HepG2 (cell line): ENCODE results near the gene CCDC196. TPM values are rescaled to one million over a fixed set of nuclear protein-coding genes. Genes with fewer than 3 reads are reported as not detected.
A peak's percentile ranks its signal among the peaks of the same experiment; 100 is the strongest.

Experiments
- CREM ChIP-seq, 2 experiments: sonication (generic) in 1 of 2; formaldehyde crosslinking in 1 of 2; IDR thresholded peaks; 2 replicates each; pipeline versions ENCODE4 v1.4.0 to v1.6.1; 2016 to 2020; ENCODE audit warnings: antibody characterized with exemption in 1 of 2, mild to moderate bottlenecking in 1 of 2, missing genetic modification reagents in 1 of 2
- FOXP1 ChIP-seq, 2 experiments: fragments of 450-650 bp in 1 of 2; IDR thresholded peaks; 2 replicates each; pipeline ENCODE4 v1.6.1; 2017 to 2018; ENCODE audit warnings: antibody characterized with exemption in 1 of 2
- GFI1 ChIP-seq: sonication (generic); formaldehyde crosslinking; IDR thresholded peaks from 2 replicates; pipeline ENCODE4 v1.5.0; 2020; ENCODE audit warnings: missing genetic modification reagents, mild to moderate bottlenecking, borderline replicate concordance
- HNRNPLL ChIP-seq: fragments of 200-400 bp; formaldehyde crosslinking; IDR thresholded peaks from 2 replicates; pipeline ENCODE4 v1.6.1; 2017; ENCODE audit warnings: mild to moderate bottlenecking, low read depth, low read length; ENCODE audit not compliant: poor library complexity, severe bottlenecking
- LRRFIP1 ChIP-seq: sonication (generic); formaldehyde crosslinking; conservative IDR thresholded peaks from 2 replicates; pipeline ENCODE4 v1.4.0; 2020; ENCODE audit warnings: missing genetic modification reagents
- MBNL3 ChIP-seq: fragments of 250-450 bp; sonication (Bioruptor Pico); conservative IDR thresholded peaks from 2 replicates; pipeline ENCODE4 v1.8.0; 2022; ENCODE audit warnings: mild to moderate bottlenecking, inconsistent platforms
- MIER3 ChIP-seq: IDR thresholded peaks from 2 replicates; pipeline ENCODE4 v1.6.1; 2016; ENCODE audit warnings: missing compliant biosample characterization, borderline replicate concordance
- MTA1 ChIP-seq: sonication (generic); formaldehyde crosslinking; IDR thresholded peaks from 2 replicates; pipeline ENCODE4 v1.4.0; 2020; ENCODE audit warnings: missing genetic modification reagents, mild to moderate bottlenecking, borderline replicate concordance
- PHF5A ChIP-seq: IDR thresholded peaks from one replicate; pipeline ENCODE4 v1.6.1; 2018; ENCODE audit warnings: low read depth, missing genetic modification reagents; ENCODE audit not compliant: unreplicated experiment
- RXRA ChIP-seq: sonication (generic); formaldehyde crosslinking; IDR thresholded peaks from 2 replicates; pipeline ENCODE4 v1.5.1; 2020; ENCODE audit warnings: missing genetic modification reagents
- SIX1 ChIP-seq: sonication (generic); formaldehyde crosslinking; IDR thresholded peaks from 2 replicates; pipeline ENCODE4 v1.4.0; 2020; ENCODE audit warnings: missing genetic modification reagents, borderline replicate concordance
- ZNF136 ChIP-seq: sonication (generic); formaldehyde crosslinking; IDR thresholded peaks from 2 replicates; pipeline ENCODE4 v1.8.1; 2022; ENCODE audit warnings: low read depth, mild to moderate bottlenecking, moderate library complexity, missing genetic modification reagents
- ZNF143 ChIP-seq: sonication (generic); formaldehyde crosslinking; IDR thresholded peaks from 2 replicates; pipeline ENCODE4 v1.4.0; 2020; ENCODE audit warnings: missing genetic modification reagents
- ZNF18 ChIP-seq: sonication (generic); formaldehyde crosslinking; IDR thresholded peaks from 2 replicates; pipeline ENCODE4 v1.8.0; 2022; ENCODE audit warnings: mild to moderate bottlenecking, missing genetic modification reagents; ENCODE audit not compliant: insufficient replicate concordance
- ZNF24 ChIP-seq: fragments of 450-650 bp; IDR thresholded peaks from 2 replicates; pipeline ENCODE4 v1.6.1; 2017; ENCODE audit warnings: antibody characterized with exemption, mild to moderate bottlenecking
- ZNF317 ChIP-seq: sonication (generic); formaldehyde crosslinking; IDR thresholded peaks from 2 replicates; pipeline ENCODE4 v1.5.0; 2020; ENCODE audit warnings: mild to moderate bottlenecking, missing genetic modification reagents
- ZNF552 ChIP-seq: sonication (generic); formaldehyde crosslinking; IDR thresholded peaks from 2 replicates; pipeline ENCODE4 v1.9.0; 2022; ENCODE audit warnings: missing genetic modification reagents, mild to moderate bottlenecking, borderline replicate concordance
- ZSCAN30 ChIP-seq: sonication (generic); formaldehyde crosslinking; IDR thresholded peaks from 2 replicates; pipeline ENCODE4 v1.5.0; 2020; ENCODE audit warnings: mild to moderate bottlenecking, missing genetic modification reagents
- polyA plus RNA-seq, 8 experiments: library from polyadenylated mRNA; depleted of rRNA in 3 of 8; stranded (reverse) in 7 of 8; unstranded in 1 of 8; fragments of >200 nt; fragmentation: Illumina TruSeq in 4 of 8; extraction: Trizol in 4 of 8; gene quantifications; 2 replicates each; pipeline versions ENCODE4 v1.2.1 to v1.2.3, GENCODE V29; 2011 to 2016; ENCODE audit warnings: low read depth in 4 of 8, missing spikeins in 1 of 8, mixed read lengths in 1 of 8; ENCODE audit not compliant: insufficient read depth in 1 of 8
- total RNA-seq, 5 experiments: library from RNA; depleted of rRNA; stranded (reverse); fragments of >200 nt; fragmentation: Illumina TruSeq; extraction: Trizol; gene quantifications; 2 replicates each; pipeline ENCODE4 v1.2.3, GENCODE V29; 2016; ENCODE audit warnings: low read depth in 1 of 5
- TF ChIP-seq, protein P1 (sequence below): sonication (generic); formaldehyde crosslinking; IDR thresholded peaks from 2 replicates; pipeline ENCODE4 v1.4.0; 2020; ENCODE audit warnings: mild to moderate bottlenecking, missing genetic modification reagents
- TF ChIP-seq, protein P2 (sequence below): sonication (generic); formaldehyde crosslinking; IDR thresholded peaks from 2 replicates; pipeline ENCODE4 v1.5.1; 2020; ENCODE audit warnings: mild to moderate bottlenecking, missing genetic modification reagents, moderate library complexity

CCDC196 gene
- total and polyA plus RNA-seq, 2 of the 13 experiments (the other 11 are each of a cell fraction or from before 2014, with no cell fraction given): not detected

DNA sequence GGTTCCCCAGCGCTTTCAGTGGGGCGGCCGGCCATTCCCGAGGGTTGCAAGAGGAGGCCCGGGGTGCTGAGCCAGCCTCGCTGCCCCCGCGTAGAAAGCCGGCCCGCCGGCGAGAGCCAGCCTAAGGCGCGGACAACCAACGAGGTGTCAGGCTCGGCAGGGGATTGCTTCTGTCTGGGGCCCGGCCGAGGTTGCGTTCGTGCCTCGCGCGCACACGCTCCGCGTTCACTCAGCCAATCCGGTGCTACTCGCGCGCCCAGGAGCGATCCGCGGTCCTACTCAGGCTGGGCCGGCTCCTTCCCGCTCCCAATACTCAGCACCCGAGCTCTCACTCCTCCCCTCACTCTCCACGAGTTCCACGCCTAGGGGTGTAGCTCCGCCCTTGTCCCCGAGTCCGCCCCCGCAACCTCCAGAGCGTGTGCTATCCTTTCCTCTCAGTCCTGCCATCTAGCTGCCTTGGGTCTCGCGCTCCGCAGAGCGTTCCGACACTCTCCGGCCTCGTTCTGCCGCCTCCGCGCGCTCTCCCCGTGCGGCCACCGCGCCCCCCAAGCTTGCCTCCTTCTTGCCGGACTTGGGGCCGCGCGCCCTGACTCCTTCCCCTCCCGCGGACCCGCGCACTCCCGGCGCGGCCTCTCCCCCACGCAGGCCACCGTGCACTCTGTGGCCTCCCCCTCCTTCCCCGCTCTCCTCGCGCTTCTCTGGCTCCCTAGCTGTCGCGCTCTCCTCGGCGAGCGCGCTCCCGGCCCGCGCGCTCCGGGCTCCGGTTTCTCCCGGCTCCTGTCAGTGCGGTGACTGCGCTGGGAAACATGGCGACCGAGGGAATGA, 21.8 kb downstream of the CCDC196 start, which contains the start of gene GPHN (continued):
- TF ChIP-seq GFI1 (CRISPR knock-in tag) (peak; percentile 65; the same call in 1 of the 2 replicates), RXRA (CRISPR knock-in tag) (peak; percentile 46; the same call in 1 of the 2 replicates), MTA1 (no peak), MIER3 (CRISPR knock-in tag) (peak; percentile 74; the same call in 1 of the 2 replicates), ZNF552 (CRISPR knock-in tag) (0 out of 2 replicates have a peak, but pooled peaks have one; percentile 73), ZNF317 (CRISPR knock-in tag) (peak; percentile 21), SIX1 (no peak), FOXP1 (IDR thresholded peaks at IDR 0.05) (no peak), FOXP1 (CRISPR knock-in tag; IDR thresholded peaks at IDR 0.05) (no peak), ZNF136 (CRISPR knock-in tag) (no peak; the same call in 1 of the 2 replicates), ZNF18 (CRISPR knock-in tag) (peak; percentile 3), CREM (IDR thresholded peaks at IDR 0.05) (peak; percentile 57; the same call in 1 of the 2 replicates), CREM (CRISPR knock-in tag; IDR thresholded peaks at IDR 0.05) (no peak), ZNF143 (CRISPR knock-in tag) (peak; percentile 71; the same call in 1 of the 2 replicates), ZSCAN30 (0 out of 2 replicates have a peak, but pooled peaks have one; percentile 27), LRRFIP1 (CRISPR knock-in tag) (no peak), ZNF24 (no peak), HNRNPLL (peak; percentile 76), MBNL3 (no peak), PHF5A (no peak)
- TF ChIP-seq, protein P1, sequence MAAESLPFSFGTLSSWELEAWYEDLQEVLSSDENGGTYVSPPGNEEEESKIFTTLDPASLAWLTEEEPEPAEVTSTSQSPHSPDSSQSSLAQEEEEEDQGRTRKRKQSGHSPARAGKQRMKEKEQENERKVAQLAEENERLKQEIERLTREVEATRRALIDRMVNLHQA (CRISPR knock-in tag): no peak
- TF ChIP-seq, protein P2, sequence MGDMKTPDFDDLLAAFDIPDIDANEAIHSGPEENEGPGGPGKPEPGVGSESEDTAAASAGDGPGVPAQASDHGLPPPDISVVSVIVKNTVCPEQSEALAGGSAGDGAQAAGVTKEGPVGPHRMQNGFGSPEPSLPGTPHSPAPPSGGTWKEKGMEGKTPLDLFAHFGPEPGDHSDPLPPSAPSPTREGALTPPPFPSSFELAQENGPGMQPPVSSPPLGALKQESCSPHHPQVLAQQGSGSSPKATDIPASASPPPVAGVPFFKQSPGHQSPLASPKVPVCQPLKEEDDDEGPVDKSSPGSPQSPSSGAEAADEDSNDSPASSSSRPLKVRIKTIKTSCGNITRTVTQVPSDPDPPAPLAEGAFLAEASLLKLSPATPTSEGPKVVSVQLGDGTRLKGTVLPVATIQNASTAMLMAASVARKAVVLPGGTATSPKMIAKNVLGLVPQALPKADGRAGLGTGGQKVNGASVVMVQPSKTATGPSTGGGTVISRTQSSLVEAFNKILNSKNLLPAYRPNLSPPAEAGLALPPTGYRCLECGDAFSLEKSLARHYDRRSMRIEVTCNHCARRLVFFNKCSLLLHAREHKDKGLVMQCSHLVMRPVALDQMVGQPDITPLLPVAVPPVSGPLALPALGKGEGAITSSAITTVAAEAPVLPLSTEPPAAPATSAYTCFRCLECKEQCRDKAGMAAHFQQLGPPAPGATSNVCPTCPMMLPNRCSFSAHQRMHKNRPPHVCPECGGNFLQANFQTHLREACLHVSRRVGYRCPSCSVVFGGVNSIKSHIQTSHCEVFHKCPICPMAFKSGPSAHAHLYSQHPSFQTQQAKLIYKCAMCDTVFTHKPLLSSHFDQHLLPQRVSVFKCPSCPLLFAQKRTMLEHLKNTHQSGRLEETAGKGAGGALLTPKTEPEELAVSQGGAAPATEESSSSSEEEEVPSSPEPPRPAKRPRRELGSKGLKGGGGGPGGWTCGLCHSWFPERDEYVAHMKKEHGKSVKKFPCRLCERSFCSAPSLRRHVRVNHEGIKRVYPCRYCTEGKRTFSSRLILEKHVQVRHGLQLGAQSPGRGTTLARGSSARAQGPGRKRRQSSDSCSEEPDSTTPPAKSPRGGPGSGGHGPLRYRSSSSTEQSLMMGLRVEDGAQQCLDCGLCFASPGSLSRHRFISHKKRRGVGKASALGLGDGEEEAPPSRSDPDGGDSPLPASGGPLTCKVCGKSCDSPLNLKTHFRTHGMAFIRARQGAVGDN (CRISPR knock-in tag): peak; percentile 95
